Measurements from ENCODE around the gene SLIT2. TPM values are rescaled to one million over a fixed set of nuclear protein-coding genes. Genes with fewer than 3 reads are reported as not detected.

Gene SLIT2
- total and polyA plus RNA-seq, 7 donors: 0.23 to 49.0 (median 27.0) TPM

- Histone ChIP-seq H3K4me3 (peak overlapping the region; percentile 54 to 74 (median 72)), H3K36me3 (no peaks in the 10 kb centered on the region), H3K27me3 (peaks cover 0 to 33% (median 5%) of the 10 kb centered on the region in 3 donors), H3K4me1 (peaks cover 0 to 40% (median 24%) of the 10 kb centered on the region in 4 donors), H3K27ac (peak overlapping the region; percentile 68 to 84 (median 79)), H3K9me3 (no peaks in the 10 kb centered on the region)
- no peak for DNase-seq
- 3 to 5% methylated on average over 35 of the region's 35 CpGs for WGBS, 2 donors
- intact Hi-C loops (cut with DNase I): loop anchor here (5.0 to 10.0 kb wide), 4 partner anchors 176 to 1564 kb away; no protein-coding TSS in a partner anchor
- TF ChIP-seq CTCF (IDR thresholded peaks at IDR 0.05) (no peak), POLR2AphosphoS5 (IDR thresholded peaks at IDR 0.05) (no peak), POLR2A (IDR thresholded peaks at IDR 0.05) (no peak), EP300 (IDR thresholded peaks at IDR 0.05) (no peak)
Measured at GRCh38 chr4:20251031-20251795, 492 bp upstream of the SLIT2 start.

GRCh38 chr4:20252656-20253282, 1.1 kb downstream of the SLIT2 start:
- TF ChIP-seq EP300 (IDR thresholded peaks at IDR 0.05) (no peak), POLR2A (IDR thresholded peaks at IDR 0.05) (no peak), POLR2AphosphoS5 (IDR thresholded peaks at IDR 0.05) (peak in 2 of 4 donors; percentile 5 to 24), CTCF (IDR thresholded peaks at IDR 0.05) (no peak)
- DNase-seq: peak; percentile 74
- Histone ChIP-seq H3K27me3 (peaks cover 0 to 48% (median 5%) of the 10 kb centered on the region in 3 donors), H3K9me3 (no peaks in the 10 kb centered on the region), H3K4me3 (peak overlapping the region; percentile 54 to 74 (median 72)), H3K36me3 (no peaks in the 10 kb centered on the region), H3K4me1 (peaks cover 0 to 50% (median 26%) of the 10 kb centered on the region in 4 donors), H3K27ac (peak overlapping the region; percentile 68 to 84 (median 79))
- intact Hi-C loops (cut with DNase I): loop anchor here (5.0 to 10.0 kb wide), 4 partner anchors 175 to 1565 kb away; no protein-coding TSS in a partner anchor
- WGBS, 2 donors: 3 to 4% methylated on average over 55 of the region's 55 CpGs

- H3K9me3 ChIP-seq: no peaks in the 10 kb centered on the region
- DNase-seq: peak; percentile 63
- intact Hi-C loops (cut with DNase I): loop anchor here (5.0 to 10.0 kb wide), 4 partner anchors 174 to 1566 kb away; no protein-coding TSS in a partner anchor
- H3K36me3 ChIP-seq: no peaks in the 10 kb centered on the region
- 5 to 9% methylated on average over 21 of the region's 21 CpGs for WGBS, 2 donors
- TF ChIP-seq POLR2A (IDR thresholded peaks at IDR 0.05) (no peak), EP300 (IDR thresholded peaks at IDR 0.05) (no peak), POLR2AphosphoS5 (IDR thresholded peaks at IDR 0.05) (no peak), CTCF (IDR thresholded peaks at IDR 0.05) (no peak)
- peak overlapping the region; percentile 54 to 74 (median 72) for H3K4me3 ChIP-seq
- H3K4me1 ChIP-seq: peaks cover 0 to 50% (median 26%) of the 10 kb centered on the region in 4 donors
- peaks cover 0 to 48% (median 5%) of the 10 kb centered on the region in 3 donors for H3K27me3 ChIP-seq
- H3K27ac ChIP-seq: peak overlapping the region; percentile 68 to 84 (median 79)
Measured at GRCh38 chr4:20253283-20253734, 1.6 kb downstream of the SLIT2 start.

- no peaks in the 10 kb centered on the region for H3K9me3 ChIP-seq
- H3K36me3 ChIP-seq: no peaks in the 10 kb centered on the region
- 5% methylated on average over 43 of the region's 43 CpGs for WGBS, 2 donors
- peaks cover 0 to 50% (median 26%) of the 10 kb centered on the region in 4 donors for H3K4me1 ChIP-seq
- intact Hi-C loops (cut with DNase I): loop anchor here (5.0 to 10.0 kb wide), 4 partner anchors 173 to 1567 kb away; no protein-coding TSS in a partner anchor
- DNase-seq: peak; percentile 75
- H3K27ac ChIP-seq: peak overlapping the region; percentile 48 to 84 (median 75)
- H3K4me3 ChIP-seq: peak overlapping the region; percentile 54 to 74 (median 72)
- no peak for TF ChIP-seq POLR2A (IDR thresholded peaks at IDR 0.05)
- peak in 1 of 4 donors; percentile 25 for TF ChIP-seq POLR2AphosphoS5 (IDR thresholded peaks at IDR 0.05)
- H3K27me3 ChIP-seq: peaks cover 0 to 53% (median 5%) of the 10 kb centered on the region in 3 donors
Measured at GRCh38 chr4:20253735-20254409, 2.2 kb downstream of the SLIT2 start.
